Measurements from ENCODE around the gene RASGRF2. TPM values are rescaled to one million over a fixed set of nuclear protein-coding genes. Genes with fewer than 3 reads are reported as not detected.

RASGRF2 gene
- polyA plus RNA-seq, 1 donor from 2014 or later: 0.42 TPM

GRCh38 chr5:81140441-81140840, 180.3 kb downstream of the RASGRF2 start:
- no peaks in the 10 kb centered on the region for H4K20me1 ChIP-seq (ENCODE audit: insufficient read depth)
- H3F3A ChIP-seq (ENCODE audit: insufficient read depth, low read length, poor library complexity, severe bottlenecking): no peaks in the 10 kb centered on the region
- H3K27ac ChIP-seq (ENCODE audit: low read length): no peak overlapping the region
- H3K36me3 ChIP-seq (ENCODE audit: insufficient read depth, low read length): no peaks in the 10 kb centered on the region
- H3K9me2 ChIP-seq (ENCODE audit: insufficient read depth, low read length): no peaks in the 10 kb centered on the region
- no peaks in the 10 kb centered on the region for H3K27me3 ChIP-seq (ENCODE audit: insufficient read depth, low read depth, low read length)
- no peak overlapping the region for H2AFZ ChIP-seq (ENCODE audit: low read depth, low read length)
- TF ChIP-seq EZH2 (IDR thresholded peaks at IDR 0.05; ENCODE audit: borderline replicate concordance, insufficient read depth, low read length, poor library complexity, severe bottlenecking) (no peak), EP300 (conservative IDR thresholded peaks at IDR 0.05; ENCODE audit: poor library complexity, severe bottlenecking) (no peak), SMC3 (conservative IDR thresholded peaks at IDR 0.05; ENCODE audit: poor library complexity) (no peak), POLR2AphosphoS5 (IDR thresholded peaks at IDR 0.05) (no peak), TAF1 (IDR thresholded peaks at IDR 0.05; ENCODE audit: low read depth) (no peak), RAD21 (conservative IDR thresholded peaks at IDR 0.05) (no peak), MXI1 (conservative IDR thresholded peaks at IDR 0.05; ENCODE audit: poor library complexity, severe bottlenecking) (no peak), REST (IDR thresholded peaks at IDR 0.05; ENCODE audit: borderline replicate concordance) (no peak), CTCF (IDR thresholded peaks at IDR 0.05; ENCODE audit: poor library complexity, severe bottlenecking) (no peak)
- no peaks in the 10 kb centered on the region for H3K9me3 ChIP-seq (ENCODE audit: low read length)
- H3K4me2 ChIP-seq (ENCODE audit: low read length): no peak overlapping the region
- no peaks in the 10 kb centered on the region for H3K79me2 ChIP-seq (replicated peaks; ENCODE audit: insufficient read depth, low read length)
- no peak overlapping the region for H3K4me3 ChIP-seq (ENCODE audit: low read length)
- H3K9ac ChIP-seq (ENCODE audit: low read length): no peak overlapping the region

- no peak overlapping the region for H3K27ac ChIP-seq (ENCODE audit: low read length)
- H3K4me3 ChIP-seq (ENCODE audit: low read length): no peak overlapping the region
- H3K36me3 ChIP-seq (ENCODE audit: insufficient read depth, low read length): no peaks in the 10 kb centered on the region
- no peaks in the 10 kb centered on the region for H3K9me3 ChIP-seq (ENCODE audit: low read length)
- H3K27me3 ChIP-seq (ENCODE audit: insufficient read depth, low read depth, low read length): no peaks in the 10 kb centered on the region
- H2AFZ ChIP-seq (ENCODE audit: low read depth, low read length): no peak overlapping the region
- no peaks in the 10 kb centered on the region for H3K9me2 ChIP-seq (ENCODE audit: insufficient read depth, low read length)
- H3K79me2 ChIP-seq (replicated peaks; ENCODE audit: insufficient read depth, low read length): no peaks in the 10 kb centered on the region
- H3K4me2 ChIP-seq (ENCODE audit: low read length): no peak overlapping the region
- no peaks in the 10 kb centered on the region for H3F3A ChIP-seq (ENCODE audit: insufficient read depth, low read length, poor library complexity, severe bottlenecking)
- no peak overlapping the region for H3K9ac ChIP-seq (ENCODE audit: low read length)
- no peaks in the 10 kb centered on the region for H4K20me1 ChIP-seq (ENCODE audit: insufficient read depth)
- TF ChIP-seq SMC3 (conservative IDR thresholded peaks at IDR 0.05; ENCODE audit: poor library complexity) (no peak), RAD21 (conservative IDR thresholded peaks at IDR 0.05) (no peak), TAF1 (IDR thresholded peaks at IDR 0.05; ENCODE audit: low read depth) (no peak), MXI1 (conservative IDR thresholded peaks at IDR 0.05; ENCODE audit: poor library complexity, severe bottlenecking) (no peak), REST (IDR thresholded peaks at IDR 0.05; ENCODE audit: borderline replicate concordance) (no peak), POLR2AphosphoS5 (IDR thresholded peaks at IDR 0.05) (no peak), EP300 (conservative IDR thresholded peaks at IDR 0.05; ENCODE audit: poor library complexity, severe bottlenecking) (no peak), CTCF (IDR thresholded peaks at IDR 0.05; ENCODE audit: poor library complexity, severe bottlenecking) (no peak), EZH2 (IDR thresholded peaks at IDR 0.05; ENCODE audit: borderline replicate concordance, insufficient read depth, low read length, poor library complexity, severe bottlenecking) (no peak)
These were observed 180.8 kb downstream of the RASGRF2 start for GRCh38 chr5:81140943-81141342.
